ENCODE data around the gene PKD2L2.

Gene PKD2L2

DNA sequence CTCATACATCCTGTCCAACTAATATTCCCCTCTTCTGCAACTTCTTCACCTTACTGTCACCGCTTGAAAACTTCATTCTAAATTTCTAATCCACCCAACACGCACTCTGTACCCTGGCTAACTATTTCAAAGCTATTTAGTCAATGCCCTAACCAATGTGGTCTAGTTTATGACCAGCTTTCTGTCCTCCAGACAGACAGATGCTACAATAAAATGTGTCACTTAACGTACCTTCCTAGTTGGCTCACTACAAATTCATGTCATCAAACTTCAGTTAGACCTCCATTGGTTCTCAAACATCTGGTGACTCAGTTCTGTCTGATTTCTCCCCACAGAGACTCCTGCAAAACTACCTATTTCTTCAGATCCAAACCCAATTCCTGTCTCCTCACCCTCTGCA, 86.0 kb downstream of the PKD2L2 start:
- no peak for FAIRE-seq
- no peak for DNase-seq (ENCODE audit: insufficient read length)
- no peak for TF ChIP-seq POLR2AphosphoS5 (IDR thresholded peaks at IDR 0.05; ENCODE audit: low read depth, low read length)
- TF ChIP-seq POLR2A (IDR thresholded peaks at IDR 0.05; ENCODE audit: low read depth, low read length), result no peak
- no peak for TF ChIP-seq TAF1 (IDR thresholded peaks at IDR 0.05; ENCODE audit: borderline replicate concordance, low read depth, low read length)

DNA sequence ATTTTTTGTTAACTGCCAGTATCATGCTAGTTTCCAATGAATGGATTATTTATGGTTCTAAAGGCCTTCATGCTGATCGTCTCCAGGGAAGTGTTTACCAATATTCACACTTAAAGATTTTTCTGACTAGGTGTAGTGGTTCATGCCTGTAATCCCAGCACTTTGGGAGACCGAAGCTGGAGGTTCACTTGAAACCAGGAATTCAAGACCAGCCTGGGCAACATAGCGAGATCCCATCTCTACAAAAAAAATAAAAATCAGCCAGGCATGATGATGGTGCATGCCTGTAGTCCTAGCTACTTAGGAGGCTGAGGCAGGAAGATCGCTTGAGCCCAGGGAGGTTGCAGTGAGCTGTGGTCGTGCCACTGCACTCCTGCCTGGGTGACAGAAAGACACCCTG, 100.2 kb downstream of the PKD2L2 start:
- DNase-seq (ENCODE audit: insufficient read length) (no peak), FAIRE-seq (no peak)
- TF ChIP-seq TAF1 (IDR thresholded peaks at IDR 0.05; ENCODE audit: borderline replicate concordance, low read depth, low read length), result no peak
- no peak for TF ChIP-seq POLR2A (IDR thresholded peaks at IDR 0.05; ENCODE audit: low read depth, low read length)
- no peak for TF ChIP-seq POLR2AphosphoS5 (IDR thresholded peaks at IDR 0.05; ENCODE audit: low read depth, low read length)
